Left kidney (tissue), 2 donors: ENCODE measurements around the gene MORN3. TPM values are rescaled to one million over a fixed set of nuclear protein-coding genes. Genes with fewer than 3 reads are reported as not detected.
"Not testable (repeated sequence)": the region's sequence is repeated elsewhere in the genome, so short reads cannot be mapped to it uniquely, and the experiment has no call there.

Experiments used
- DNase-seq: peaks from one replicate; pipeline ENCODE4 v3.0.0-alpha.2; 2013
- polyA plus RNA-seq: library from polyadenylated mRNA; unstranded; fragments of 120-200 nt; gene quantifications from one replicate; pipeline ENCODE4 v1.2.1, GENCODE V29; 2013; ENCODE audit not compliant: insufficient read length

Gene MORN3
- polyA plus RNA-seq, 1 donor = 2.0 TPM

DNA sequence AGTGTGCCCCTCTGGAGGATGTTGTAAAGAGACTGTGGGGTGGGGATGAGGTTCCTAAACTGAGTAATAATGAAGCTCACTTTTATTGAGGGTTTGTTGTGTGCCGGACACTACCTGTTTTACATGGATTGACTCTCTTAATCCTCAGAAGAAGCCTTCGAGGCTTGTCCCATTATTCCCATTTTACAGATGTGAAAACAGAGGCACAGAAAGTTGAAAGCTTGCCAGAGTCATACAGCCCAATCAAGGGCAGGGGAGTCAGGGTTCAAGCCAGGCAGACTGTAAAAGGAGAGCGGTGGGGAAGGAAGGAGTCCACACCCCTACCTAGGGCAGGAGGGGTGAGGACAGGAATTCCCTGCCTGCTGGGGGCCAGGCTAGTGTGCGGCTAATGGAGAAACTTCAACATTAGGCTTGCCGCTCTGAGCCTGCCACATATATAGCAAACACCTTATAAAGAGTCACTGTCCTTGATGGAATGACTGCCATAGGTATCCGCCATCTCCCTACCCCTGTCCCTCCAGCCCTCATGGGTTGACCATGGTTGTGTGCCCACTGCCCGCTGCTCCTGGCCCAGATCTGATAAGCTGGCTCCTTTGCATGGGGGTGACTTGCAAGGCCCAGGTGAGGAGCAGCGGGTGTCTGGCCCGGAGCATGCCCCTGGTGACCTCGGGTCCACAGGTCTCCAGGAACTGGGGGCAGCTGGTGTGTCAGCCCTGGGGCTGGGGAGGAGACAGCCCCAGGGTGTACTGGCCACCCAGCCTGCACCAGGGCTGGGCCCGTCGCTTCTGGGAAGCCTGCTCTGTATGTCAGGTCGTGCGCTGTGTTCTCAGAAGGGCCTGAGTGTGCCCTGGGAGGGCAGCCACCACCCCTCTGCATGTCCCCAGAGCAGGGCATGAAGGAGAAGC lies 30.9 kb downstream of the MORN3 start:
- no peak for DNase-seq

DNA sequence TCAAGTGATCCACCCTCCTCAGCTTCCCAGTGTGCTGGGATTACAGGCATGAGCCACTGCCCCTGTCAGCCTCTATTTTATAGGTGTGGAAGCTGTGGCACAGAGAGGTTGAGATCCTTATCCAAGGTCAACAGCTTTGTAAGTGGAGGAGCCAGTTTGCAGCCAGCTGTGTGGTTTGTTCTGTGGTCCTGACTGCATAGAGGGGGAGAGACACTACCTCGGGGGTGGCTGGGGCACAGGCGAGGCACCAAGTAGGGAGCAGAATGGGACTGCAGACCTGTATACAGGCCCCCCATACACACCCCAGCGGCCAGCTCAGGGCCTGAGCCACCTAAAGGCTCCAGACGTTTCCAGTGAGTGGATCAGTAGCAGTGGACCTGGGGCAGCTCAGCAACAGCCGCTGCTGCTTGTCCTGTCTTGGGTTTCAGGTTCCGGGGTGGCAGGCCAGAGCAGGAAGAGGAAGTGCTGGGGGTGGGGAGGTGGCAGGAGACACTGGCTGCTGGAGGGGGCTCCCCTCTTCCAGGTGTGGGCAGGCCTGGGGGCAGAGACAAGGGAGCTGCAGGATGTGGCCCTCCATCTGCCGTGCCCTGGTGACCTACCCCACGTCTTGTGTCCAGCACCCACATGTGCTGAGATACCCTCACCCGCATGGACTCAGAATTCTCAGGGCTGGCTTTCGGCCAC lies 32.1 kb downstream of the MORN3 start:
- DNase-seq = no peak

DNA sequence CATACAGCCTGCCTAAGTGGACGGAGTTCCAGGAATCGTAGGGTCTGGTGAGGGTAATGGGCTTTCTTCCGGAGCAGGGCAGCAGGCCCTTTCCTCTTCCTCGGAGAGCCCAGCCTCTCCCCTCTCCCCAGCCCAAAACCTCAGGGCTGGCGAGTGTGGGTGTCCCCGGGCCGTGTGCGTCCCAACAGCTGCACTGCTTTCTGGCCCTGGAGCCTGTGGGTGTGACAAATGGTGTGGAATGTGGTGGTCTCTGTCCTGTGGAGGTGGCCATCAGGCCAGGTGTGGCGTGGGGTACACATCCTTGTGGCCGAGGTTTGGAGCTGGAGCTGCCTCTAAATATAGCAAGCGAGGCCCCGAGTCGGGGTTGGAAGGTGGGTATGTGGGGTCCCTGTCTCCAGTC lies 34.6 kb downstream of the MORN3 start:
- no peak for DNase-seq

DNA sequence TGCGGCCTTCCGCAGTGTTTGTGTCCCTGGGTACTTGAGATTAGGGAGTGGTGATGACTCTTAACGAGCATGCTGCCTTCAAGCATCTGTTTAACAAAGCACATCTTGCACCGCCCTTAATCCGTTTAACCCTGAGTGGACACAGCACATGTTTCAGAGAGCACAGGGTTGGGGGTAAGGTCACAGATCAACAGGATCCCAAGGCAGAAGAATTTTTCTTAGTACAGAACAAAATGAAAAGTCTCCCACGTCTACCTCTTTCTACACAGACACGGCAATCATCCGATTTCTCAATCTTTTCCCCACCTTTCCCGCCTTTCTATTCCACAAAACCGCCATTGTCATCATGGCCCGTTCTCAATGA lies 35.6 kb downstream of the MORN3 start:
- not testable (repeated sequence) for DNase-seq

DNA sequence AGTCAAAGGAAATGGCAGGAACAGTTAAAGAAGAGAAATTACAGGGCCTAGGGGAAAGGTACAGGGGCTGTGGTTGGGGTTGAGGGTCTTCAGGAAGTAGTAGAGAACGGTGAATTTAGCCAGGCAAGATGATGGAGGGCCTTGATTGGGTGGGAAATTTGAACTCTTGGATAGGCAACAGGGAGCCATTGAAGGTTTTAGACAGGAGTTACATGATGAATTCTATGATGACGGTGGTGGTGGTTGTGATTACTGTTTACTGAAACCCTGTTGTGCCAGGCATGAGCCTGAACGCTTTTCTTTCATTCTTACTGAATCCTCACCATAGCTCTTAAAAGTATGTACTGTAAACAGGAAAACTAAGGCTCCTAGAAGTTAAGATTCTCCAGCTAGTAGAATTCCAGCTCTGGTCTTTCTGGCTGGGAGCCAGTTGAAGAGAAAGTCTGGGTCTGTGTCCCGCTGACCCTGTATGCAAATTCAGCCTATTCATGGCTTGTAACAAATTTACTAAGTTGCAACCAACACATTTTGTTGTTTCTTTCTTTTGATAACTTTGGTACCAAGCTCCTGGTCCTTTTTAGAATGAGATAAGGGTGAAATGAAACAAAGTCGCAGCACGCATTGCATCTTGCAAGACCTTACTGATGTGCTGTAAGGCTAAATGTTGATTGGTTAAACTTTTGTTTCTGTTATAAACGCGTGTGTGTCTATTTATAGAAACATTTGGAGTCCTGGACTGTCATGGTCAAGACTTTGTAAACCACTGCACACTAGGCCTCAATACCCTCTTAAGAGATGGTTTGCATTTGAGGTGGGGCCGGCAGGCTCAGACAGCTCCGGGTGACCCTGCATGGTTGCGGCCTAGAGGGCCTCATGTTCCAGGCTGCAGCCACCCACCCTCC lies 37.1 kb downstream of the MORN3 start:
- DNase-seq = no peak

DNA sequence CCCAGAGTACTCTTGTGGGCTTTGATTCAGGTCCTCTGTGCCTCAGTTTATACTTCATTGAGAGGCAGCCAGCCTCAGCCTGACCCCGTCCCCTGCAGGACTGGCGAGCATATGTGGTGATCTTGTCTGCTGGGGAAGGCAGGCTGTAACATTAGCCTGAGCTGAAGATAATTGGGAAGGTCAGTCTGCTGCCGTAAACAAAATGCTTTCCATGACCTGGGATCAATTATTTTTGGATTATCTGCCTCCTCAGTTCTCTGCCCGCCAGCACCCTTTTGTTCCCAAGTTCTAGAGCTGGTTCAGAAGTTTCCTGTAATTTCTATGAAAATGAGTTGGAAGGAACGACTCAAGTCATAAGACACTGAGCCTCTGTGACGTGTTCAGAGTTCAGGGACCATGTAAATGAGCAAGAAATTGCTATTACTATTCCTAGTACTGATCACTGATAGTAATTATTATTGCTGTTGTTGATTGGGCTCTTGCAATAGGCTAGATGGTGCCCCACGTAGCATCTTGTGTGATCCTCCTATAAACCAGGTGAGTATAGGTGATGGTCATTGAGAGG lies 38.6 kb downstream of the MORN3 start:
- DNase-seq = no peak

DNA sequence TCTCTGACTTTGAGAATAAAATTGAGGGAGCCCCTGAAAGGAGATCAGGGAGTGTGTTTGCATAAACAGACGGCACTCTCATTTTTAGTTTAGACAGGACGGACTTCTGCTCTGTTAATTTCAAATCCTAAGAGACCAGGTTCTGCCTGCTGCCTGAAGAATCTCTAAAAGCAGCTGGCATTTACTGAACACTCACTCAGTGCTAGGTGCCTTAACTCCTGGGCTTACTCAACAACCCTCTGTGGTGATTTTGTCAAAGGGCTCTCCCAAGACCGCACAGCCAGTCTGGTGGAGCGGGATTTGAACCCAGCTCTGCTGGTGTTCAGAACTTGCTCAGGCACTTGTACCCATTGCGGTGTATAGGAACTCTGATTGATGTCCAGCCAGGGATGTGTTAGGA lies 40.9 kb downstream of the MORN3 start:
- no peak for DNase-seq

DNA sequence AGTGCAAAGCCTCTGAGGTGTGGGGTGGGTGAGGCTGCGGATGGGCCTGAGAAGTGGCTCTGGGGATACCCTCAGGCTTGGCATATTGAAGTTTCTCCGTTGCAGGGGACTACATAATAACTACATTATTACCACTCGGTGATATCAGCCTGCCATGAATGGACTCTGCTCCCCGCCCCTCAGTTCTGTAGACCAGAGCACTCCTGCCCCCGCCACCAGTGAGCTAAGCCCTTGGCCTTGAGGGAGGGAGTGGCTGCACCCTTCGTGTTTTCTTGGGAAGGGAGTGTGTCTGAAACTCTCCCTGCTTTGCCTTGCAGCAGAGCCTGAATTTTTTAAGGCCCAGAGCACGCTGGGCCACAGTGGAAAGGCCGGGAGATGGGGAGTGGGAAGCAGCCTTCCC lies 41.4 kb downstream of the MORN3 start:
- DNase-seq = no peak

DNA sequence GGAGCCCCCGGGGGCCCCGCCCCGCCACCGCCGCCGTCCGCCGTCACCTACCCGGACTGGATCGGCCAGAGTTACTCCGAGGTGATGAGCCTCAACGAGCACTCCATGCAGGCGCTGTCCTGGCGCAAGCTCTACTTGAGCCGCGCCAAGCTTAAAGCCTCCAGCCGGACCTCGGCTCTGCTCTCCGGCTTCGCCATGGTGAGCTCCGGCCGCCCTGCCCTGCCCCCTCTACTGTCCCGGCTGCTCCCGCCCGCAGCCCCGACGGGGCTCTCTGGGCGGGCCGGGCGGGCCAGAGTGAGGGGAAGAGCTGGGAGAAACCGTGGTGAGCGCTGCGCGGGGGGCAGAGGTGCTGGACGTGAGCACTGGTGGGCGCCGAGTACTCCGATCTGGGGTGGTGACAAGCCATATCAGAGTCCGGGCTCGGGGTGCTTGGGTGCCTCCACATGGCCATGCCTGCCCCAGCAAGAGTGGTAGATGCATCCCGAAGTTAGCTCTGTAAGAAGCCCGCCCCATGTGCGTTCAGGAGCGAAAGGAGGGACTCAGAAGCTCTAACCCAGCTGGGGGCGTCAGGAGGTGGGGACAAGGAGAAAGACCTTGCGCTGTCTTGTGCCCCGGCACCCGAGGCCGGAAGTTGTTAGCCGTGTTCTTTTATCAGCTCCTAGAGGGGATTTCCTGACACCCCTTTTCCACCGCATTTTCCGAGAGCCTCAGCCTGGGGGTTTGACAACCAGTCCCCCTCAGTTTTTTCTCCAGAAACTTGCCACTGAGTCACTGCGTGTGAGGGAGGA lies 42.4 kb downstream of the MORN3 start:
- peak; percentile 53 for DNase-seq

DNA sequence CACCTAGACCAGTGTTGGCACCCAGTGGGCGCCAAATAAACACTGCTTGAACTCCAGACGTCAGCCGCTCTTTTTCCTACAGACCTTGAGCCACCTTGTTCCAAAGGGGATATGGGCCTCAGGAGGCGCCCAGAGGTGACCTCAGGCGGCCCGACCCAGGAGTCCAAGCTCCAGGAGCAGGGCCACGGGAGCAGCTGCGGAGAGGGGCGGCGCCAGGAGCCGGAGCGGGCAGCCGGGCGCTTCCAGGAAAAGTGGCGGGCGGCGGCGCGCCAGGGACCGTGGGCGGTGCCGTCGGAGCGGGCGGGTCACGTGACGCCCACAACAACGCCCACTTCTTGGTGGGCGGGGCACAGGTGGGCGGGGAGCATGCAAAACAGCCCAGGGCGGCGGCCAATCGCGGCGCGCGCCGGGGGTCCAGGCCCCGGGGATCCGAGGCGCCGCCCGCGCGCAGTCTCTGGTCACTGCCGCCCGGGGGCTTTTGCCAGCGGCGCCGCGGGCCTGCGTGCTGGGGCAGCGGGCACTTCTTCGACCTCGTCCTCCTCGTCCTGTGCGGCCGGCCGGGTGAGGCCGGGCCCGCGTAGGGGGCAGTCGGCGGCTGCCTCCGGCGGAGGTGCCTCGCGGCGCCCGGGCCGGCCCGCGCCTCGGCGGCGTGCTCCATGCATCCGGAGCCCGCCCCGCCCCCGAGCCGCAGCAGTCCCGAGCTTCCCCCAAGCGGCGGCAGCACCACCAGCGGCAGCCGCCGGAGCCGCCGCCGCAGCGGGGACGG lies 43.2 kb downstream of the MORN3 start, which contains the start of gene ORAI1:
ORAI1 (plus strand) TSS at position 444 of the 766 bp plus-strand sequence.
- DNase-seq = peak; percentile 96

DNA sequence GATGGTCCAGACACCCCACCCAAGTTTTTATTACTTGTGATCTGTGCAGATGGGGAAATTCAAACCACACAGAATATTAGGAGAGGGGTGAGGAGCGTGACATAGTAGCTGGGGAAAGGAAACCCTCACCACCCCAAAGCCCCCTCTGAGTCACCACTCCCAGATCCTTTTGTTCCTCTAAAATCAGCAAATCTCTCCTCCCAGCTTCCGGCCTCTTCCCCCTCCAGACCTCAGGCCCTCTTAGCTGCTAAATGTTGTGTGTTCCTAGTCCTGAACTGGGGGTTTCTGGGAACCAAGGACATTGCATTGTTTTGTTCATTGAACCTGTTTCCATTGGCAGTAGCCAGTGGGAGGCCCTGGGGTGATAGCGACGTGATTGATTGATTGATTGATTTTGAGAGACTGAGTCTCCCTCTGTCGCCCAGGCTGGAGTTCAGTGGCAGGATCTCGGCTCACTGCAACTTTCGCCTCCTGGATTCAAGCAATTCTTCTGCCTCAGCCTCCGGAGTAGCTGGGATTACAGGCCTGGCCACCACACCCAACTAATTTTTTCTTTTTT lies 49.0 kb downstream of the MORN3 start:
- no peak for DNase-seq

DNA sequence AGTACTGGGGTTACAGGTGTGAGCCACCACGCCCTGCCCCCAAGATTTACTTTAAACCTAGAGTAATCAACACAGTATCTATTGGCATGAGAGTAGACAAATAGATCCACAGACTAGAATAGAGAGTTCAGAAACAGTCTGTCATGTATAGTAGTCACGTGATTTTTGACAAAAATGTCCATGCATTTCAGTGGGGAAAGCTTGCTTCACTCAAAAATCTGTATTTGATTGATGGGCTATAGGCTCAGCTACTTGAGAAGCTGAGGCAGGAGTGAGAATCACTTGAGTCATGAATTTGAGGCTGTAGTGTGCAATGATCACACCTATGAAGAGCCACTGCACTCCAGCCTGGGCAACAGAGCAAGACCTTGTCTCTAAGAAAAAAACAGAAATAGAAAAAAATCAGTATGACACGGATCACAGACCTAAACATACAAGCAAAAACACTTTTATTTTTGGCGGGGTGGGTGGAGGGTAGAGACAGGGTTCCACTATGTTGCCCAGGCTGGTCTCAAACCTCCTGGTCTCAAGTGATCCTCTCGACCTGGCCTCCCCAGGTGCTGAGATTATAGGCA lies 50.7 kb downstream of the MORN3 start:
- DNase-seq = no peak

DNA sequence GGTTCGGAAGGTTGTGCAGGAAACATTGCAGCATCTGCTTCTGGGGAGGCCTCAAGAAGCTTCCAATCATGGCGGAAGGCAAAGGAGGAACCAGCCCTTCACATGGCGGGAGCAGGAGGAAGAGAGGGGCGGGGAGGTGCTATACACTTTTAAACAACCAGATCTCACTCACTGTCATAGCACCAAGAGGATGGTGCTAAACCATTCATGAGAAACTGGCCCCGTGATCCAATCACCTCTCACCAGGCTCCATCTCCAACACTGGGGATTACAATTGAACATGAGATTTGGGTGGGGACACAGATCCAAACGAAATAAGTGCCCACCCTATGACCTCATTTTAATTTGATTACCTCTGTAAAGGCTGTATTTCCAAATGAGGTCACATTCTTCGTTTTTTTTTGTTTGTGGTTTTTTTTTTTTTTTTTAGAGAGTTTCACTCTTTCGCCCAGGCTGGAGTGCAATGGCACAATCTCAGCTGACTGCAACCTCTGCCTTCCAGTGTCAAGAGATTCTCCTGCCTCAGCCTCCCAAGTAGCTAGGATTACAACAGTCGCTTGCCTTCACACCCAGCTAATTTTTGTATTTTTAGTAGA lies 54.5 kb downstream of the MORN3 start:
- no peak for DNase-seq

DNA sequence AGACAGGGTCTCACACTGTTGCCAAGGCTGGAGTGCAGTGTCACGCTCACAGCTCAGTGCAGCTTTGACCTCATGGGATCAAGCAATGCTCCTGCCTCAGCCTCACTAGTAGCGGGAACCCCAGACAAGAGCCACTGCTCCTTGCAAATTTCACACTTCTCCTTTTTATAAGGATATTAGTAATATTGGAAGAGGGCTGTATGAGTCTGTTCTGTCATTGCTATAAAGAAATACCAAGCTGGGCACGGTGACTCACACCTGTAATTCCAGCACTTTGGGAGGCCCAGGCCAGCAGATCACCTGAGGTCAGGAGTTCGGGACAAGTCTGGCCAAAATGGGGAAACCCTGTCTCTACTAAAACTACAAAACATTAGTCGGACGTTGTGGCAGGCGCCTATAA lies 56.0 kb downstream of the MORN3 start:
- no peak for DNase-seq

DNA sequence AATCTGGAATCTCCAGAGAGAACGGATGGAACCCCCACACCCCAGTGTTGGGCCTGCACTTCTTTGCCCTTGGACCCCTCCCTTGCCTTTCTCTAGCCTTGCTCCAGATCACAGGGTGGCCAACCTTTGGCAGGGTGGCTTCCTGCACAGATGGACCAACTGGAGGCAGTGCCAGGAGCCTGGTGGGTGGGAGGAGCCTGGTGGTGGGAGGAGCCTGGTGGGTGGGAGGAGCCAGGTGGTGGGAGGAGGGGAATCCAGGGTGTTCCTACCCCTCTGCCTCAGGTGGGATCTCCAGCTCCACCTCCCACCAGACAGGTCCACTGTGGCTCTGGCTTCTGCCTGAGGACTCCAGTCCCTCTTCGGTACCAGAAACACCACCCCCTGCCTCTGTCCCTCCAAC lies 58.1 kb downstream of the MORN3 start:
- DNase-seq = no peak

DNA sequence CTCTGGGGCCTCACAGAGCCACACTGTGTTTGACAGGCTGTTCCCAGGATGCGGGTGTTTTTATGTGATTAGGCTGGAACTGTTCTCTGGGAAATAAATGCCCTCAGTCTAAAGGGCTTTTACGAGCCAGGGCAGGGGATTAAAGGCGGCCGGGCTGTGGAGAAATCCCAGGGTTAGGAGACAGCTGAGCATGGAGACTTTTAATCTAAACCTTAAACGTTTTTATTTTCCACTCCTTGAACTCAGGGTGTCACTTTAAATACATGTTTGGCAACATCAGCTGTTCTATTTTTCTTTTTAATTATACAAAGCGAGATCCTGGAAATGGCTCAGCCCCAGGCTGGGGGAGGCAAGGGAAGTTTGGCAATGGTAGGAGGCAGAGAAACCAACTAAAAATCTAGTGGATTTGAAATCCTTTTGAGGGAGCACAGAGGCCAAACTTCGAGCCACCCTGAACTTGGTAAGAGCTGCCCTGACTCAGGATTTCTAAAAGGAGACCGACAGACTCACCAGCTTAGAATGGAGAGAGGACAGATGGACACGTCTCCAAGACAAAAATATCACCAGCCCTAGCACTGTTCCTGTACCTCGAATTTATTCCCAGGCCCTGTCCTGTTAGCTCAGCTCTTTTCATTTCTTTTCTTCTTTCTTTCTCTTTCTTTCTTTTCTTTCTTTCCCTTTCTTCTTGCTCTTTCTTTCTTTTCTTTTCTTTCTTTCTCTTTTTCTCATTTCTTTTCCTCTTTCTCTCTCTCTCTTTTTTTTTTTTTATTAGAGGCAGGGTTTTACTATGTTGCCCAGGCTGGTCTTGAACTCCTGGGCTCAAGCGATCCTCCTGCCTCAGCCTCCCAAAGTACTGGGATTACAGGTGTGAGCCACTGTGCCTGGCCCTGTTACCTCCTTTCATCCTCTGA lies 59.0 kb downstream of the MORN3 start:
- DNase-seq = peak; percentile 63

DNA sequence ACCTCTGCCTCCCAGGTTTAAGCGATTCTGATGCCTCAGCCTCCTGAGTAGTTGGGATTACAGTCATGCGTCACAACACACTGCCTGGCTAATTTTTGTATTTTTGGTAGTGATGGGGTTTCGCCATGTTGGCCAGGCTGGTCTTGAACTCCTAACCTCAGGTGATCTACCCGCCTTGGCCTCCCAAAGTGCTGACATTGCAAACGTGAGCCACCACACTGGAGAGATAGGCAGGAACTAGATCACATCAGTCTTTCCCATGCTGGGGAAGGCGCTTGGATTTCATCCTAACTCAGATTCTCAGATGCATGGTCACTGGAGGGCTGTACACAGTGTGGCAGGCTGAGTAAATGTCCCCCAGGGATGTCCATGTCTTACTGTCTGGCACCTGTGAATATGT lies 61.2 kb downstream of the MORN3 start:
- DNase-seq = no peak

DNA sequence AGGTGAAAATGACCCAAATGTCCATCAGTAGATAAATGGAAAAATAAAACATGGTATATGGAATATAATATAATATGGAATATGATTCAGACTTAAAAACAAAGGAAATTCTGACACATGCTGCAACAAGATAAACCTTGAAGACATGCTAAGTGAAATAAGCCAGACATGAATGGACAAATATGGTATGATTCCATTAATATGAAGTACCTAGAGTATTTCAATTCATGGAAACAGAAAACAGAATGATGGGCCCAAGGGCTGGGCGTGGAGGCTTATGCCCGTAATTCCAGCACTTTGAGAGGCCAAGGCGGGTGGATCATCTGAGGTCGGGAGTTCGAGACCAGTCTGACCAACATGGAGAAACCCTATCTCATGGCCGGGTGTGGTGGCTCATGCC lies 65.9 kb downstream of the MORN3 start:
- no peak for DNase-seq
